ENCODE measurements around the gene MGST2.

GRCh38 chr4:139664442-139664841 lies 1.2 kb upstream of the MGST2 start:
- TF ChIP-seq SIN3A (IDR thresholded peaks at IDR 0.05; ENCODE audit: low read depth, low read length): no peak
- TF ChIP-seq CTCF (IDR thresholded peaks at IDR 0.05 in 2 of 3, conservative IDR thresholded peaks at IDR 0.05 in 1 of 3; ENCODE audit: control insufficient read depth in 2 of 3, extremely low read depth in 1 of 3, insufficient read depth in 1 of 3, low read depth in 3 of 3, low read length in 3 of 3): no peak
- TF ChIP-seq ZNF592 (IDR thresholded peaks at IDR 0.05): no peak
- TF ChIP-seq POLR2AphosphoS5 (IDR thresholded peaks at IDR 0.05; ENCODE audit: low read length): no peak
- TF ChIP-seq FOXM1 (IDR thresholded peaks at IDR 0.05; ENCODE audit: low read depth, low read length): no peak
- no peak for TF ChIP-seq TAF1 (IDR thresholded peaks at IDR 0.05; ENCODE audit: borderline replicate concordance, low read depth, low read length)
- TF ChIP-seq SMC3 (IDR thresholded peaks at IDR 0.05; ENCODE audit: borderline replicate concordance, low read length): no peak
- no peak for TF ChIP-seq BHLHE40 (IDR thresholded peaks at IDR 0.05; ENCODE audit: borderline replicate concordance in 1 of 2, low read depth in 2 of 2, low read length in 1 of 2)
- no peak for TF ChIP-seq POLR2A (IDR thresholded peaks at IDR 0.05; ENCODE audit: low read depth, low read length)
- no peak for TF ChIP-seq TARDBP (IDR thresholded peaks at IDR 0.05; ENCODE audit: borderline replicate concordance)
- no peak for TF ChIP-seq PAX5 (IDR thresholded peaks at IDR 0.05; ENCODE audit: borderline replicate concordance, low read depth, low read length)
- no peak for TF ChIP-seq RBBP5 (conservative IDR thresholded peaks at IDR 0.05)
